ENCODE measurements around the gene SLC9A6.
A peak's percentile ranks its signal among the peaks of the same experiment; 100 is the strongest.

SLC9A6 gene

DNA sequence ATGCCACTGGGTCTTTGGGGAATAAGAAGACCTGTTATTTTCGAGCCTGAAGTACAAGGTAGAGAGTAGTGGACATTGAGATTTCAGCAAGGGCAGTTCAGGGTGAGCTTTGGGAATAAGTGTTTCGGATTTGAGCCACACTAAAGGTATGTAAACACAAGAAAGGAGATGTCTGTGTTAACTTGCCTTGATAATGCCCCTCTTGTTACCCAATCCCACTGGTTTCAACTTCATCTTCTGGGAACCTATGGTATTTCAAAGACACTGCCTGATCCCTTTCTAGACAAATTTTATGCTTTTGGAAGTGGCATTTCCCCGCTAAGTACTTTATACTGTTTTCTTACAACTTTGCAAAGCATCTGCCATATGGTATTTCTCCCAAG, 79.4 kb downstream of the SLC9A6 start:
- TF ChIP-seq, protein P1, sequence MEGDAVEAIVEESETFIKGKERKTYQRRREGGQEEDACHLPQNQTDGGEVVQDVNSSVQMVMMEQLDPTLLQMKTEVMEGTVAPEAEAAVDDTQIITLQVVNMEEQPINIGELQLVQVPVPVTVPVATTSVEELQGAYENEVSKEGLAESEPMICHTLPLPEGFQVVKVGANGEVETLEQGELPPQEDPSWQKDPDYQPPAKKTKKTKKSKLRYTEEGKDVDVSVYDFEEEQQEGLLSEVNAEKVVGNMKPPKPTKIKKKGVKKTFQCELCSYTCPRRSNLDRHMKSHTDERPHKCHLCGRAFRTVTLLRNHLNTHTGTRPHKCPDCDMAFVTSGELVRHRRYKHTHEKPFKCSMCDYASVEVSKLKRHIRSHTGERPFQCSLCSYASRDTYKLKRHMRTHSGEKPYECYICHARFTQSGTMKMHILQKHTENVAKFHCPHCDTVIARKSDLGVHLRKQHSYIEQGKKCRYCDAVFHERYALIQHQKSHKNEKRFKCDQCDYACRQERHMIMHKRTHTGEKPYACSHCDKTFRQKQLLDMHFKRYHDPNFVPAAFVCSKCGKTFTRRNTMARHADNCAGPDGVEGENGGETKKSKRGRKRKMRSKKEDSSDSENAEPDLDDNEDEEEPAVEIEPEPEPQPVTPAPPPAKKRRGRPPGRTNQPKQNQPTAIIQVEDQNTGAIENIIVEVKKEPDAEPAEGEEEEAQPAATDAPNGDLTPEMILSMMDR (IDR thresholded peaks at IDR 0.05; ENCODE audit: unreplicated experiment in 3 of 3): no peak
- peak overlapping the region; percentile 48 to 89 (median 67) for H3K27ac Mint-ChIP-seq
- no peaks in the 10 kb centered on the region for H3K36me3 Mint-ChIP-seq (ENCODE audit: low read depth)
- H3K4me1 Mint-ChIP-seq: peaks cover 20% of the 10 kb centered on the region
- no peak overlapping the region for H3K4me3 Mint-ChIP-seq
- H3K27me3 Mint-ChIP-seq (ENCODE audit: low read depth): peaks cover 12% of the 10 kb centered on the region
- H3K9me3 Mint-ChIP-seq: peaks cover 4% of the 10 kb centered on the region

- peaks cover 12% of the 10 kb centered on the region for H3K27me3 Mint-ChIP-seq (ENCODE audit: low read depth)
- TF ChIP-seq, protein P1 (IDR thresholded peaks at IDR 0.05; ENCODE audit: unreplicated experiment in 3 of 3): no peak
- peak overlapping the region in 1 of 3 experiments; percentile 24 for H3K4me3 Mint-ChIP-seq
- peak overlapping the region; percentile 48 to 89 (median 67) for H3K27ac Mint-ChIP-seq
- no peaks in the 10 kb centered on the region for H3K36me3 Mint-ChIP-seq (ENCODE audit: low read depth)
- peaks cover 20% of the 10 kb centered on the region for H3K4me1 Mint-ChIP-seq
- H3K9me3 Mint-ChIP-seq: peaks cover 6% of the 10 kb centered on the region
Measured at GRCh38 chrX:136065044-136065671, 79.9 kb downstream of the SLC9A6 start.

DNA sequence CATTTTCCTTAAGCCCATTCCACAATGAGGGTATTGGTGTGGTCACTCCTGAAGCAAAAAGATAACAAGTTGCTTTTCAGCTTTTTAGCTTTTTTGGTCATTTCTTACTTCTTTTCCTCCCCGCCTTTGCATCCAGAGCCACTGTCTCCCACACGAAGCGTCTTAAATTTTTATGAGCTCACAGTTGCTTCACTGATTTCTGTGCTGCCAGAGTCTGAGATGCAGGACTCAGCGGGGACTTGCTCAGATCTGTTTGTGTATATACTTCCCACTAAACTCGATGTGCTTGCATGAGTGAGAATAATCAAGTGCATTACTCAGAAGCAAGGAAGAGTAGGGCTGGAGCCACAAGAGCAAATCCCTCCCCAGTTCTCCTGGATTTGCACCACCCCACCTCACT, 81.9 kb downstream of the SLC9A6 start:
- Mint-ChIP-seq H3K4me1 (peaks cover 20% of the 10 kb centered on the region), H3K27me3 (ENCODE audit: low read depth) (peaks cover 11% of the 10 kb centered on the region), H3K9me3 (peaks cover 9% of the 10 kb centered on the region), H3K4me3 (no peak overlapping the region), H3K27ac (no peak overlapping the region), H3K36me3 (ENCODE audit: low read depth) (no peaks in the 10 kb centered on the region)
- TF ChIP-seq, protein P1 (IDR thresholded peaks at IDR 0.05; ENCODE audit: unreplicated experiment in 3 of 3): no peak

DNA sequence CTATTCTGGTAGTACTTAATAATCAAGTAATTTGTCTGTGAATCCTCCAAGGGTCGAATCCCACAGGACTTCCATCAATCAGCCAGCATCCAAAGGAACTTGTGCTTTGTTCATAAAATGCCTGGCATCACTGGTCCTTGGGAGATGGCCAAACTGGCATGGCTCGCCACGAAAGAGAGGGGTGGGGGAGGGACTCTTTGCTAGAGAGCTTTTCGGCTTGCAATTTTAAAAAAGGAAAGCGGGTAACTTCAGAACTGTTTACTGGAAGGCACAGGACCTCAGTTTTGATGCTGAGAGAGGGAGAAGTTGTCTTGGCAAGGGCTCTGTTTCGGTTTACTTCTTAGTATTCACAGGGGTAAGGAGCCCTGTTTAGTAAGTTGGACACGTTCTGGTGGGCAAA, 82.7 kb downstream of the SLC9A6 start:
- no peak overlapping the region for H3K4me3 Mint-ChIP-seq

DNA sequence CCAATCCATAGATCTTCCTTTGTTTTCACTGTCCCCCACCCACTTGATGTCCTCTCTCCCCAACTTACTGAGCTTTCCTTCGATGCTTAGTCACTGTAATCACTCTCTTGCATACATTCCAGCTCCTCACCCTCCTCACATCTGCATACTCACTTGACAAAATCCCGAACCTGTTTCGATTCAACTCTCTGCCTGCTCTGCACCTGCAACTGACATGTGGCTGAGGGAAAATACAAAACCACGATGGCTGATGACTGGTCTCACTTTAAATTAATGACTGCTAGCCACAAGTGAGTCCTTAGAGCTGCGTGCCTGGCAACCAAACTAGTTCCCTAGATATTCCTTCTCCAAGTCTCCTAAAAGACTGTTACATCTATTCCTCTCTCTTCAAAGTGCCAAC, 91.7 kb downstream of the SLC9A6 start:
- Mint-ChIP-seq H3K27me3 (ENCODE audit: low read depth) (peaks cover 12% of the 10 kb centered on the region), H3K4me1 (no peaks in the 10 kb centered on the region), H3K4me3 (no peak overlapping the region), H3K36me3 (ENCODE audit: low read depth) (no peaks in the 10 kb centered on the region), H3K27ac (no peak overlapping the region), H3K9me3 (peaks cover 26% of the 10 kb centered on the region)
- TF ChIP-seq, protein P1 (IDR thresholded peaks at IDR 0.05; ENCODE audit: unreplicated experiment in 3 of 3): no peak

More for the DNA sequence above, 82.7 kb downstream of the SLC9A6 start:
- H3K27ac Mint-ChIP-seq: no peak overlapping the region
- no peaks in the 10 kb centered on the region for H3K36me3 Mint-ChIP-seq (ENCODE audit: low read depth)
- H3K9me3 Mint-ChIP-seq: peaks cover 13% of the 10 kb centered on the region
- H3K27me3 Mint-ChIP-seq (ENCODE audit: low read depth): peaks cover 11% of the 10 kb centered on the region
- H3K4me1 Mint-ChIP-seq: peaks cover 20% of the 10 kb centered on the region
- TF ChIP-seq, protein P1 (IDR thresholded peaks at IDR 0.05; ENCODE audit: unreplicated experiment in 3 of 3): no peak

DNA sequence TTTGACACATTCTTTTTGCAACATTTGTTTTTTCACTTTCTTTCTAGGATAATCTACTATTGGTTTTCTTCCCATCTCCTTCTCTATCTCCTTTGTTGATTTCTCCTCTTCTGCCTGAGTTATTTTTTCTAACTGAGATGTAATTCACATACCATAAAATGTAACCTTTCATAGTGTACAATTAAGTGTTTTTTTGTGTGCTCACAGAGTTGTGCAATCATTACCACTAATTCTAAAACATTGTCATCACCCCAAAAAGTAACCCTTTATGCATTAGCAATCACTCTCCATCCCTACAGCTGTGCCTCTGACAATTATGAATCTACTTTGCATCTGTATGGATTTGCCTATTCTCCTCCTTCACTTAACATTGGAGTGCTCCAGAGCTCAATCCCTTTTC, 95.5 kb downstream of the SLC9A6 start:
- Mint-ChIP-seq H3K27ac (no peak overlapping the region), H3K36me3 (ENCODE audit: low read depth) (no peaks in the 10 kb centered on the region), H3K4me3 (no peak overlapping the region), H3K27me3 (ENCODE audit: low read depth) (peaks cover 12% of the 10 kb centered on the region), H3K4me1 (peaks cover 6% of the 10 kb centered on the region), H3K9me3 (peaks cover 24% of the 10 kb centered on the region)
- TF ChIP-seq, protein P1 (IDR thresholded peaks at IDR 0.05; ENCODE audit: unreplicated experiment in 3 of 3): no peak
